Mucosa of rectum (tissue), 2 donors: ENCODE results near the gene SURF1.
"Not testable (repeated sequence)": the region's sequence is repeated elsewhere in the genome, so short reads cannot be mapped to it uniquely, and the experiment has no call there.

Experiments
- H3K27ac ChIP-seq, 2 donors: one replicate each; pipeline ENCODE4 v1.7.0; 2013; ENCODE audit warnings: inconsistent platforms in 2 of 2, low read depth in 2 of 2, low read length in 2 of 2
- H3K27me3 ChIP-seq, 2 donors: one replicate each; pipeline ENCODE4 v1.7.0; 2013; ENCODE audit warnings: low read length in 2 of 2; ENCODE audit not compliant: control insufficient read depth in 2 of 2, insufficient read depth in 2 of 2
- H3K36me3 ChIP-seq, 2 donors: one replicate each; pipeline ENCODE4 v1.7.0; 2013; ENCODE audit warnings: low read length in 2 of 2; ENCODE audit not compliant: control insufficient read depth in 2 of 2, insufficient read depth in 2 of 2
- H3K4me1 ChIP-seq, 2 donors: one replicate each; pipeline ENCODE4 v1.7.0; 2013; ENCODE audit warnings: low read length in 2 of 2, mild to moderate bottlenecking in 1 of 2; ENCODE audit not compliant: control insufficient read depth in 2 of 2, insufficient read depth in 2 of 2
- H3K4me3 ChIP-seq, 2 donors: one replicate each; pipeline ENCODE4 v1.7.0; 2013; ENCODE audit warnings: low read length in 2 of 2
- H3K9ac ChIP-seq, 2 donors: one replicate each; pipeline ENCODE4 v1.7.0; 2013; ENCODE audit warnings: low read length in 2 of 2, low read depth in 1 of 2, mild to moderate bottlenecking in 1 of 2
- H3K9me3 ChIP-seq, 2 donors: one replicate each; pipeline ENCODE4 v1.7.0; 2013; ENCODE audit warnings: low read length in 2 of 2; ENCODE audit not compliant: control insufficient read depth in 2 of 2
- donor health status: healthy.
- donor health status: Normal muscosa, but diverticular disease.

SURF1 gene

GRCh38 chr9:133384736-133385321 is 28.5 kb upstream of the SURF1 start:
- Histone ChIP-seq H3K4me1 (no peaks in the 10 kb centered on the region), H3K36me3 (no peaks in the 10 kb centered on the region), H3K27ac (no peak overlapping the region), H3K9me3 (no peaks in the 10 kb centered on the region), H3K9ac (no peak overlapping the region), H3K27me3 (no peaks in the 10 kb centered on the region), H3K4me3 (no peak overlapping the region)

DNA sequence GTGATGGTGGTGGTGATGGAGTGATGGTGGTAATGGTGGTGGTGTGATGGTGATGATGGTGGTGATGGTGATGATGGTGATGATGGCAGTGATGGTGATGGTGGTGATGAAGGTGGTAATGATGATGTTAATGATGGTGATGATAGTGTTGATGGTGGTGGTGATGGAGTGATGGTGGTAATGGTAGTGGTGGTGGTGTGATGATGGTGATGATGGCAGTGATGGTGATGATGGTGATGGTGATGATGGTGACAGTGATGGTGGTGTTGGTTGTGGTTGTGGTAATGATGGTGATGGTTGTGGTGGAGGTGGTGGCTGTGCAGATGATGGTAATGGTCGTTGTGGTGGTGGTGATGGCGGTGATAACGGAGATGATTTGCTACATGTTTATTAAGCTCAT is 27.2 kb upstream of the SURF1 start:
- H3K9ac ChIP-seq: no peak overlapping the region
- no peaks in the 10 kb centered on the region for H3K9me3 ChIP-seq
- H3K27ac ChIP-seq: no peak overlapping the region
- no peaks in the 10 kb centered on the region for H3K27me3 ChIP-seq
- no peak overlapping the region for H3K4me3 ChIP-seq
- H3K36me3 ChIP-seq: no peaks in the 10 kb centered on the region
- no peaks in the 10 kb centered on the region for H3K4me1 ChIP-seq

- Histone ChIP-seq H3K9me3 (no peaks in the 10 kb centered on the region), H3K36me3 (no peaks in the 10 kb centered on the region), H3K4me1 (no peaks in the 10 kb centered on the region), H3K27me3 (no peaks in the 10 kb centered on the region), H3K9ac (no peak overlapping the region), H3K4me3 (no peak overlapping the region), H3K27ac (no peak overlapping the region)
Measured at GRCh38 chr9:133382507-133383141, 26.3 kb upstream of the SURF1 start.

DNA sequence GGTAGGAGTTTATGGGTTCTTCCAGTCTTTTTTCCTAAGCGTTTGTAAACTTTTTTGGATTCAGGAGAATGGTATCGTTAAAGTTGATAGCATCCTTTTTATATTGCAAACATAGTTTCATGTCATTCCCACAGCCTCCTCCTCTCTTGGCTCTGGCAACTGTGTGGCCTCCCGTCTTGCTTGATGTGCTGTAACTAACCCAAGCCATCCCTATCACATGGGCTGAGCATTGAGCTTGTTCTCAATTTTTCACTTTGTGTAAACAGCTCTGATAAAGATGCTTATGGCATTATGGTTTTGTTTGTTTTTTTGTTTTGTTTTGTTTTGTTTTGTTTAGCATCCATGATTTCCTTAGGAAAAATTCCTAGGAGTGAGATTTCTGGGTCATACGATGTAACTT is 24.4 kb upstream of the SURF1 start:
- peaks cover 0 to 5% of the 10 kb centered on the region in 2 donors for H3K4me1 ChIP-seq
- H3K27me3 ChIP-seq: no peaks in the 10 kb centered on the region
- no peak overlapping the region for H3K4me3 ChIP-seq
- no peak overlapping the region for H3K27ac ChIP-seq
- no peaks in the 10 kb centered on the region for H3K9me3 ChIP-seq
- H3K36me3 ChIP-seq: no peaks in the 10 kb centered on the region
- H3K9ac ChIP-seq: no peak overlapping the region

DNA sequence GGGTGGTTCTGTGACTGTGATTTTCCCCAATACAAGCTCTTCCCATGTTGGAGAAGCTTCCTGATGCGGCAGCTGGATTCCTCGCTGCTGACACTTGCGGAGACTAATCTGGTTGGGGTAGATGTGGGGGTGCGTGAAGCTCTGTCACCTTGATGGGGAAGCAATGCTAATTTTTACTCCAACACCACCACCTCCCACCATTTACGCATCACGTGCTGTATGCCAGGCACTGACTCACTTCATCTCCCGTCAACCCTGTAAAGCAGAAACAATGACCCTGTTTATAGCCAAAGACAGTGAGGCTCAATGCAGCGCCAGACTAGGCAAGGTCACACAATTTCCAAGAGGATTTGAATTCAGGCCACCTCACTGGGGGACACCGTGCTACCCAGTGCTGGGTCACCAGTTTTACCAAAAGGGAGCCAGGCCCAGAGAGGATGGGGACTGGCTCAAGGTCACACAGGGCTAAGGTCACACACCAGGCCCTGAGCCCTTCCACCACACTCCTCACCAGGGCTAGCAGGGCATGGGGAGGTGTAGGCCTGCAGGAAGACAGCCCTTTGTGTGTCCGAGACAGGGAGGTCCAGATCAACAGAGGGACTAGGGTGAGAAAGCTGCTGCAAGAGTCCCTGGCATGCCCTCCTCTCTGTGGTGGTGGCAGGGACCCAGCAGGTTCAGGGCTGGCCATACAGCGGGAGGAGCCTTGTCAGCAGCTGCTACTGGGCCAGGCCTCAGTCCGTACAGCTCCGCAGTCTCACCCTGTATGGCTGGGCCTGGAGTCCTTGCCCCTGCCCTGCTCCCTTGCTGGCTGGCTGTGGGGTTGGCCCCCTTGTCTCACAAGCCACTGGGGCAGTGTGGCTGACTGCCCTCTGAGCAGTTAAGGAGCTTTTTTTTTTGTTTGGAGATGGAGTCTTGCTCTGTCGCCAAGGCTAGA is 23.1 kb upstream of the SURF1 start:
- Histone ChIP-seq H3K9me3 (no peaks in the 10 kb centered on the region), H3K27me3 (no peaks in the 10 kb centered on the region), H3K4me1 (peaks cover 5 to 6% of the 10 kb centered on the region in 2 donors), H3K9ac (no peak overlapping the region), H3K27ac (no peak overlapping the region), H3K4me3 (no peak overlapping the region), H3K36me3 (no peaks in the 10 kb centered on the region)

DNA sequence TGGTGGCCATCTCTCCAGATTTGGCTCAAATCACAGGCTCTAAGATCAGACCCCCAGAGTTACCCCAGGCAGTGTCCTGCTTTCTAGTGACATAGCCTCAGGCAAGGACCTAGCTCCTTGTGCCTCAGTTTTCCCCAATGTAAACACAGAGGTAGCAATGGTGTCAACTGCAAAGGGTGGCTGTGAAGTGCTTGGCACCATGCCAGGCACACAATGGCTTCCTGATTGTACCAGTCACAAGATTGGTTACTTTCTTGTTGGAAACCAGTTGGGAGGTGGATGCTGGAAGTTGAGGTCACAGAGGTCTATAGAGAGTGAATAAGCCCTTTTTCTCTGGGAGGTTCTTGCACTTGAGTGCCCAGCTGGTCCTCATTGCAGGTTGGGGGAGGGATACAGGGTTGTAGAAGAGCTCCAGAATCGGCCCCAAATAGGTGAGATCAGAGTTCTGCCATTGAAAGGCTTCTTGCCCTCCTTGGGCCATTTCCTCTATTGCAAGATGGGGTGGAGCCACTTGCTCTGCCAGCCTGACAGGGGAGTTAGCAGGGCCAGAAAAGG is 22.2 kb upstream of the SURF1 start:
- Histone ChIP-seq H3K36me3 (no peaks in the 10 kb centered on the region), H3K27ac (no peak overlapping the region), H3K4me3 (no peak overlapping the region), H3K27me3 (no peaks in the 10 kb centered on the region), H3K4me1 (peaks cover 5 to 6% of the 10 kb centered on the region in 2 donors), H3K9ac (no peak overlapping the region), H3K9me3 (no peaks in the 10 kb centered on the region)

- Histone ChIP-seq H3K9ac (no peak overlapping the region), H3K36me3 (peaks cover 1 to 4% of the 10 kb centered on the region in 2 donors), H3K4me1 (peaks cover 7 to 8% of the 10 kb centered on the region in 2 donors), H3K27me3 (no peaks in the 10 kb centered on the region), H3K9me3 (no peaks in the 10 kb centered on the region), H3K27ac (no peak overlapping the region), H3K4me3 (no peak overlapping the region)
Measured at GRCh38 chr9:133377721-133378216, 21.5 kb upstream of the SURF1 start.

- H3K36me3 ChIP-seq, H3K4me3 ChIP-seq, H3K27ac ChIP-seq, H3K9ac ChIP-seq, H3K9me3 ChIP-seq, H3K27me3 ChIP-seq: not testable (repeated sequence)
- H3K4me1 ChIP-seq: peaks cover 9 to 13% of the 10 kb centered on the region in 2 donors
Measured at GRCh38 chr9:133377280-133377679, 21.0 kb upstream of the SURF1 start.

- Histone ChIP-seq H3K4me3 (peak within 1 kb of the TSS; percentile 81 to 84), H3K27ac (peak within 1 kb of the TSS; percentile 92), H3K4me1 (peaks cover 19 to 20% of the 10 kb centered on the region in 2 donors), H3K9me3 (no peaks in the 10 kb centered on the region), H3K9ac (peak within 1 kb of the TSS; percentile 73 to 89), H3K27me3 (no peaks in the 10 kb centered on the region), H3K36me3 (peaks cover 2 to 17% of the 10 kb centered on the region in 2 donors)
Measured at GRCh38 chr9:133375724-133376654, 19.7 kb upstream of the SURF1 start, which contains the start of the genes STKLD1 and SURF4. Gene STKLD1 (plus strand): TSS chr9:133376366. CDS start chr9:133376474, 108 bp downstream. Gene SURF4 (minus strand): TSS chr9:133376060. CDS start chr9:133375969, 91 bp downstream.
